ENCODE results near the gene F8. TPM values are rescaled to one million over a fixed set of nuclear protein-coding genes. Genes with fewer than 3 reads are reported as not detected.
"Not testable (repeated sequence)": the region's sequence is repeated elsewhere in the genome, so short reads cannot be mapped to it uniquely, and the experiment has no call there.

The F8 gene
- total RNA-seq, 1 donor from 2014 or later: 3.5 TPM

DNA sequence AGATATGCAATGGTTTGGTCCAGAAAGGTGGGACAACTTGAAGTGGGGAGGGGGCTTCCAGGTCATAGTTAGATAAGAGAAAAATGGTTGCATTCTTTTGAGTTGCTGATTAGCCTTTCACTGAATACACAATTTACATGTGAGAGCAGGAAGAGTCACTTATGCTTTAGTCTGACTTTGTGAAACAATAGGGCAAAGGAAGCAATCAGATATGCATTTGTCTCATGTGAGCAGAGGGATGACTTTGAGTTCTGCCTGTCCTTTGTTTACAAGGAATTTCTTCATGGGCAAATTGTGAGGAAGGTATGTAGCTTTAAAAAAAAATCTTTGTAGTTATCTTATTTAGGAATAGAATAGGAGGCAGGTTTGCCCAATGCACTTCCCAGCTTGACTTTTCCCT, 201.0 kb downstream of the F8 start:
- Mint-ChIP-seq H3K27me3 (ENCODE audit: low read depth) (no peaks in the 10 kb centered on the region), H3K4me3 (ENCODE audit: unreplicated experiment) (no peak overlapping the region), H3K36me3 (ENCODE audit: low read depth) (peaks cover 2% of the 10 kb centered on the region), H3K9me3 (ENCODE audit: low read depth) (peaks cover 9% of the 10 kb centered on the region), H3K4me1 (ENCODE audit: low read depth) (no peaks in the 10 kb centered on the region), H3K27ac (ENCODE audit: unreplicated experiment) (no peak overlapping the region)
- DNase-seq (ENCODE audit: low spot score): no peak
- TF ChIP-seq, protein P1, sequence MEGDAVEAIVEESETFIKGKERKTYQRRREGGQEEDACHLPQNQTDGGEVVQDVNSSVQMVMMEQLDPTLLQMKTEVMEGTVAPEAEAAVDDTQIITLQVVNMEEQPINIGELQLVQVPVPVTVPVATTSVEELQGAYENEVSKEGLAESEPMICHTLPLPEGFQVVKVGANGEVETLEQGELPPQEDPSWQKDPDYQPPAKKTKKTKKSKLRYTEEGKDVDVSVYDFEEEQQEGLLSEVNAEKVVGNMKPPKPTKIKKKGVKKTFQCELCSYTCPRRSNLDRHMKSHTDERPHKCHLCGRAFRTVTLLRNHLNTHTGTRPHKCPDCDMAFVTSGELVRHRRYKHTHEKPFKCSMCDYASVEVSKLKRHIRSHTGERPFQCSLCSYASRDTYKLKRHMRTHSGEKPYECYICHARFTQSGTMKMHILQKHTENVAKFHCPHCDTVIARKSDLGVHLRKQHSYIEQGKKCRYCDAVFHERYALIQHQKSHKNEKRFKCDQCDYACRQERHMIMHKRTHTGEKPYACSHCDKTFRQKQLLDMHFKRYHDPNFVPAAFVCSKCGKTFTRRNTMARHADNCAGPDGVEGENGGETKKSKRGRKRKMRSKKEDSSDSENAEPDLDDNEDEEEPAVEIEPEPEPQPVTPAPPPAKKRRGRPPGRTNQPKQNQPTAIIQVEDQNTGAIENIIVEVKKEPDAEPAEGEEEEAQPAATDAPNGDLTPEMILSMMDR (IDR thresholded peaks at IDR 0.05): no peak

DNA sequence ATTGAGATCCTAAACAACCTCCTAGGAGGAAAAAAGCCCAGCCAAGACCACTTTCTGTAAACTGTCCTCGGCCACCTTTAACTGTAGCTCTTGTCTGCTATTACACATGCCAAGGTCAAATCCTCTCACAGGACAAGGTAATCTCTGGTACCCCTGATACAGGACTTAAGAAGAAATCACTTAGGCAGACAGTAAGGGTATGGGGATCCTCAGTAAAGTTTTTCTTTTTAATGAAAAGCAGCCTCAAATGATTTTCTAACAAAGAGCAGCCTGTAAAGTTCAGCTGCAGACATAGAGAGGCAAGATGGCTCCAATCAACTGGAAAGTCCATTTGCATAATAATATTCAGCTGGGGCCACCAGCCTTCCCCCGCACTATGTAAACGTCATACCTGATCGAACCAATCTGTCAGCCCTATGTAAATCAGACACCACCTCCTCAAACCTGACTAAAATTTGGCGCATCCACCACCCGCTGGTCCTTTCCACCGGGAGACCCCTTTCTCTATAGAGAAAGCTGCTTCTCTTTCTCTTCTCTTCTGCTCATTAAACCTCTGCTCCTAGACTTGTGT, 202.7 kb downstream of the F8 start:
- no peaks in the 10 kb centered on the region for H3K36me3 Mint-ChIP-seq (ENCODE audit: low read depth)
- H3K4me1 Mint-ChIP-seq (ENCODE audit: low read depth): peaks cover 3% of the 10 kb centered on the region
- TF ChIP-seq, protein P1 (IDR thresholded peaks at IDR 0.05): no peak
- DNase-seq (ENCODE audit: low spot score): no peak
- H3K27me3 Mint-ChIP-seq (ENCODE audit: low read depth): no peaks in the 10 kb centered on the region
- H3K9me3 Mint-ChIP-seq (ENCODE audit: low read depth): peaks cover 8% of the 10 kb centered on the region
- H3K27ac Mint-ChIP-seq (ENCODE audit: unreplicated experiment): no peak overlapping the region
- no peak overlapping the region for H3K4me3 Mint-ChIP-seq (ENCODE audit: unreplicated experiment)

DNA sequence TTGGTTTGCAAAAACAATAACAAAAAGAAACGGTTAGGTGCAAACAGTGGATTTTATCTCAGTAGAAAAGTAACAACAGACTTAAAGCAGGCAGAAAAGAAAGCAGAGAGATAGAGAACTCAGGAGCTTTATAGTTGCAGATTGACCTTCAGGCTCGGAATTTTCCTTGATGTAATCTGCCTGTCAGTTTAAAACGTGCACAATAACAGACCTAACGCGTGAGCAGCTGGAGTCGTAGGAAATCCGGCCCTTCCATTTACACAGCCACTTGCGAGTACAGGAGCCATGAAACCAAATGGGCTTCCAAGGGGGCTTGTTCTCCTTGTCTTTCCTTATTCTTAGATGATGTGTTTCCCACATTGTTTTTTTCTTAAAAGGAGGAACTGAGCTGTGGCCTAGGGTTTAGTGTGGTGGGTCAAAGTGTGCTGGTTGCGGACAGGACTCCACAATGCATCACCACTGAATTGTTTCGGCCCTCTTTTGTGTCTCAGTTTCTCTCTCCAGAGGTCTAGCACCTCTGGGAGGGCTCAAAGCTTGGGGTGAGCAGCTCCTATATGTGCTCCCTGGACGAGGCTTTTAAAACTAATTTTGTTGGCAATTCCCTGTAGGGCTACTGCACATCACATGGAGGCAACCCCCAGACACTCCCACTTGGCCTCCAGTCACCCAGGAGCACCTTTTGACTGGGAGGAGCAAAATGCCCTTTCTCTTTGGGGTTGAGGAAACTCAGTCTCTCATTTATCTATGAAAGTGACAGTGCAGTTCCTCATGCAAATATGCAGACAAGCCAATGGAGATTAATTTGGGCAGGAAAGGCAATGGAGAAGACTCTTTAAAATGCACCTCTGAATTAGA, 203.4 kb downstream of the F8 start:
- DNase-seq (ENCODE audit: low spot score): no peak
- Mint-ChIP-seq H3K27me3 (ENCODE audit: low read depth) (peaks cover 2% of the 10 kb centered on the region), H3K27ac (ENCODE audit: unreplicated experiment) (no peak overlapping the region), H3K9me3 (ENCODE audit: low read depth) (peaks cover 5% of the 10 kb centered on the region), H3K36me3 (ENCODE audit: low read depth) (no peaks in the 10 kb centered on the region), H3K4me1 (ENCODE audit: low read depth) (peaks cover 3% of the 10 kb centered on the region), H3K4me3 (ENCODE audit: unreplicated experiment) (no peak overlapping the region)
- TF ChIP-seq, protein P1 (IDR thresholded peaks at IDR 0.05): no peak

DNA sequence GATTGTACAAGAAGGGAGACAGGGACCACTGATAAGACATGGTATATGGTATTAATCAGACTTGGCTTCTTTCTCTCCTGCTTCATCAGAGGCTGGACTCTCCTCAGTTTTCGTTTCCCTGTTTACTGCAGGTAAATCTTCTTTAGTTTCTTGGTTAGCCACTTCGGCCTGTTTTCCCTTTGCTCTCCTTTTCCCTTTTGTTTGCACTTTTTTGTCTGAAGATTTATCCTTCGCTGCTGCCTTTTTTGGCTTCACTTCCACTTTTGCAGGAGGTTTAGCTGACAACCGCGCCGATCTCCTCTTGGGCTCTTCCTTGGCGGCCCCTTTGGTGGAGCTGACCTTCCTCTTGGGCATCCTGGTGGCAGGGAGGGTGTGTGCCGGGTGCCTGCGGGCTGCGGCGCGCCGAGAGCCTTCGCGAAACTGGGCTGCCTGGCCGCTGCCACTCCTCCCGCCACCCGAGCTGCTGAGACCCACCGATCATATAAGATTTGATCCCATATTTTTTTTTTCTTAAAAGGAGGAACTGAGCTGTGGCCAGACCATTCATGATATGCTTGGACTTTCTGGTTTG, 205.4 kb downstream of the F8 start:
- H3K27ac Mint-ChIP-seq (ENCODE audit: unreplicated experiment); H3K4me1 Mint-ChIP-seq (ENCODE audit: low read depth); H3K27me3 Mint-ChIP-seq (ENCODE audit: low read depth); H3K4me3 Mint-ChIP-seq (ENCODE audit: unreplicated experiment); DNase-seq (ENCODE audit: low spot score); H3K9me3 Mint-ChIP-seq (ENCODE audit: low read depth); H3K36me3 Mint-ChIP-seq (ENCODE audit: low read depth): not testable (repeated sequence)

DNA sequence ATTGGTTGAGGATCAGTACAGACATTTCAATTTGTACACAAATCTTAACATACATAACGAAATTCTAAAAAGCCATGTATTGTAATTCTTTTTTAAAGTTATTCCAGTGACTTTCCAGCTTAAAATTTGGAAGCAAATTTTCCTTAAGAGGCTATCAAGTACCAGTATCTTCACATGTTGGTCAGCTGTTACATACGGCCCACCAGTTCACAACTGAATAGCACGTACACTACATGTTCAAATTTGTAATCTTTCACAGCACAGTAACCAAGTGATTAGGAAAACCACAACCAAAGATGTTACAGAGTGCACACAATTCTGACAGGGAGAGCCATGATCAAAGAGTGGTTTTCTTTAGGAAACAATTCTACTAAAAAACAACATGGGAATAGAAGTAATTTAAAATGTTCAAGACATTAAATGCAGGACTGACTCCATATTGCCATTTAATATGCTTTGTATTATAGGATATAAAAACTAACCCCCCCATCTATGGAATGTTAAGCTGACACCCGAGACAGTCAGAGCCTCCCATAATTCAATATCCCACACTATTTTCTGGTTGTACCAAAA, 206.1 kb downstream of the F8 start:
- not testable (repeated sequence) for H3K27me3 Mint-ChIP-seq (ENCODE audit: low read depth)

DNA sequence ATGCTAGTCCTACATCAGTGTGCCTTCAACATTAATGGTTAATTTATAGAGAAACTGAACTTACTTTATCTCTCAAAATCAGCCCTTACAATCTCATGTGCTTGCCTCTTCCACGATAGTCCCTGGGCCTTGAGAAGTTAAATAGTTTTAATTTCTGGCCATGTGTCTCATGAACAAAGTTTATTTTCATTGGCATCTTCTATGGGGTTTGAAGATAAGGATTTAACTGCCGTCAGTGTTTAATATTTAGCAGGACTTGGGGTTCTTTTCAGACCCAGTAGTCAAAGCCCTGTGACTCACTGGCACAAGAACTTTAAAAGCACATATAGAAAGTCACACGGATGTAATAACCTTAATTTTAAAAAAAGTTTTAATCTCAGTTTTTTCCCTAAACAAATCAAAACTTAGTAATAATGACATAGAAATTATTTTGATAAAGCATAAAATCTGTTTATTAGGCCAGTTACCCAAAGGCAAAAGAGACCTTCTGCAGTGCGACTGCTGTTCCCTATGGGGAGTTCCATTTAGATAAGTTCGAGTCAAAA, 207.2 kb downstream of the F8 start:
- no peaks in the 10 kb centered on the region for H3K36me3 Mint-ChIP-seq (ENCODE audit: low read depth)
- peaks cover 4% of the 10 kb centered on the region for H3K9me3 Mint-ChIP-seq (ENCODE audit: low read depth)
- TF ChIP-seq, protein P1 (IDR thresholded peaks at IDR 0.05): no peak
- H3K27me3 Mint-ChIP-seq (ENCODE audit: low read depth): peaks cover 8% of the 10 kb centered on the region
- no peak for DNase-seq (ENCODE audit: low spot score)
- H3K4me3 Mint-ChIP-seq (ENCODE audit: unreplicated experiment): no peak overlapping the region
- H3K27ac Mint-ChIP-seq (ENCODE audit: unreplicated experiment): no peak overlapping the region
- H3K4me1 Mint-ChIP-seq (ENCODE audit: low read depth): peaks cover 3% of the 10 kb centered on the region

More for the DNA sequence above, 206.1 kb downstream of the F8 start:
- H3K4me3 Mint-ChIP-seq (ENCODE audit: unreplicated experiment); H3K27ac Mint-ChIP-seq (ENCODE audit: unreplicated experiment); DNase-seq (ENCODE audit: low spot score); H3K36me3 Mint-ChIP-seq (ENCODE audit: low read depth); H3K9me3 Mint-ChIP-seq (ENCODE audit: low read depth); H3K4me1 Mint-ChIP-seq (ENCODE audit: low read depth): not testable (repeated sequence)
